Fibroblast of lung (primary cell): ENCODE data around the gene PRKCH.

Source experiments
- EZH2 ChIP-seq: IDR thresholded peaks from 2 replicates; pipeline ENCODE4 v1.5.1; 2012; ENCODE audit warnings: low read length, control low read depth, mild to moderate bottlenecking; ENCODE audit errors: missing control alignments
- TF ChIP-seq, protein P1 (sequence below), 2 donors: IDR thresholded peaks in 1 of 2; conservative IDR thresholded peaks in 1 of 2; 1 replicate in 1 of 2; 2 replicates in 1 of 2; pipeline ENCODE4 v1.5.1; 2011 to 2012; ENCODE audit warnings: low read length in 2 of 2, control low read depth in 1 of 2, inconsistent platforms in 1 of 2, low read depth in 1 of 2, mild to moderate bottlenecking in 1 of 2

DNA sequence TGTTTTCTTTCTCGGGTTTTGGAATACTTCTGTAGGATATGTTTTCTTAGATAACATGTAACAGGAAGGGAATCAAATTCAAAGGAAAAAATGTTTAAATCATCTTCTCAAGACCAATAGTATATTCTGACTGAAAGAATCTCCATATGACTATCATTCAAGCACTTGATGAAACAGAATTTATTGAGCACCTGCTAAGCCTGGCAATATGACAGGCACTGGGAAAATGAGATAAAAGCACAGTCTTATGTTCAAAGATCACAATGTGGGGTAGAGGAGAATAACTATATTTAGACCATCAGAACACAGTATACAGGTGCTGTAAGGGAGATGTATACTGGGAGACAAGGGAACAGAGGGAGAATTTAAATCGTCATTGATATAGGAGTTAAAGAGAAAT, 21.2 kb upstream of the PRKCH start:
- TF ChIP-seq, protein P1, sequence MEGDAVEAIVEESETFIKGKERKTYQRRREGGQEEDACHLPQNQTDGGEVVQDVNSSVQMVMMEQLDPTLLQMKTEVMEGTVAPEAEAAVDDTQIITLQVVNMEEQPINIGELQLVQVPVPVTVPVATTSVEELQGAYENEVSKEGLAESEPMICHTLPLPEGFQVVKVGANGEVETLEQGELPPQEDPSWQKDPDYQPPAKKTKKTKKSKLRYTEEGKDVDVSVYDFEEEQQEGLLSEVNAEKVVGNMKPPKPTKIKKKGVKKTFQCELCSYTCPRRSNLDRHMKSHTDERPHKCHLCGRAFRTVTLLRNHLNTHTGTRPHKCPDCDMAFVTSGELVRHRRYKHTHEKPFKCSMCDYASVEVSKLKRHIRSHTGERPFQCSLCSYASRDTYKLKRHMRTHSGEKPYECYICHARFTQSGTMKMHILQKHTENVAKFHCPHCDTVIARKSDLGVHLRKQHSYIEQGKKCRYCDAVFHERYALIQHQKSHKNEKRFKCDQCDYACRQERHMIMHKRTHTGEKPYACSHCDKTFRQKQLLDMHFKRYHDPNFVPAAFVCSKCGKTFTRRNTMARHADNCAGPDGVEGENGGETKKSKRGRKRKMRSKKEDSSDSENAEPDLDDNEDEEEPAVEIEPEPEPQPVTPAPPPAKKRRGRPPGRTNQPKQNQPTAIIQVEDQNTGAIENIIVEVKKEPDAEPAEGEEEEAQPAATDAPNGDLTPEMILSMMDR (conservative IDR thresholded peaks at IDR 0.05 in 1 of 2, IDR thresholded peaks at IDR 0.05 in 1 of 2; ENCODE audit: low read depth in 1 of 2, low read length in 2 of 2): no peak
- TF ChIP-seq EZH2: no peak
